GM19468 (cell line): Measurements from ENCODE around the gene MEIKIN.
"Not testable (repeated sequence)": the region's sequence is repeated elsewhere in the genome, so short reads cannot be mapped to it uniquely, and the experiment has no call there.

Source experiments
- ATAC-seq: cut with Tn5 transposase; IDR thresholded peaks from one replicate; pipeline ENCODE4 v1.9.1; 2021; ENCODE audit warnings: mild to moderate bottlenecking, moderate library complexity, moderate number of reproducible peaks; ENCODE audit not compliant: unreplicated experiment; ENCODE audit errors: extremely low read depth

MEIKIN gene

GRCh38 chr5:131916481-131916880 lies 29.0 kb downstream of the MEIKIN start:
- no peak for ATAC-seq

- no peak for ATAC-seq
These were observed 31.0 kb downstream of the MEIKIN start for GRCh38 chr5:131914472-131914871.

GRCh38 chr5:131913603-131914002 lies 31.9 kb downstream of the MEIKIN start:
- no peak for ATAC-seq

- ATAC-seq = no peak
These were observed 38.8 kb downstream of the MEIKIN start for GRCh38 chr5:131906668-131907067.

DNA sequence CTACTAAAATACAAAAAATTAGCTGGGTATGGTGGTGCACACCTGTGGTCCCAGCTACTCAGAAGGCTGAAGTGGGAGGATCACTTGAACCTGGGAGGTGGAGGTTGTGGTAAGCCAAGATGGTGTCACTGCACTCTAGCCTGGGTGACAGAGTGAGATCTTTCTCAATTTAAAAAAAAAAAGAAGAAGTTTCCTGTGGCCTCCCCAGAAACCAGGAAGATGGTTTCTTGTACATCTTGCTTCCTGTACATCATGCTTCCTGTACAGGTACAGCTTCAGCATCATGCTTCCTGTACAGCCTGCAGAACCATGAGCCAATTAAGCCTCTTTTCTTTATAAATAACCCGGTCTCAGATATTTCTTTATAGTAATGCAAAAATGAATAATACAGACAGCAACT lies 43.2 kb downstream of the MEIKIN start:
- not testable (repeated sequence) for ATAC-seq

DNA sequence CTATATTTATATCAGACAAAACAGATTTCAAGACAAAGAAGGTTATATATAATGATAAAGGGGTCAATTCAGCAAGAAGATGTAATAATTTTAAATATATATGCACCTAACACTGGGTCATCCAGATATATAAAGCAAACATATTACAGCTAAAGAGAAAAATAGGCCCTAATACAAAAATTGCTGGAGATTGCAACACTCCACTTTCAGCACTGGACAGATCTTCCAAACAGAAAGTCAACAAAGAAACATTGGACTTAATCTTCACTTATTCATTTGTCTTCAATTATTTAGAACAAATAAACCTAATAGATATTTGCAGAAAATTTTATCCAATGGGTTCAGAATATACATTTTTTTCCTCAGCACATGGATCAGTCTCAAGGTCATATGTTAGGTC lies 45.8 kb downstream of the MEIKIN start:
- no peak for ATAC-seq

GRCh38 chr5:131883984-131884383 lies 61.5 kb downstream of the MEIKIN start:
- ATAC-seq = no peak

DNA sequence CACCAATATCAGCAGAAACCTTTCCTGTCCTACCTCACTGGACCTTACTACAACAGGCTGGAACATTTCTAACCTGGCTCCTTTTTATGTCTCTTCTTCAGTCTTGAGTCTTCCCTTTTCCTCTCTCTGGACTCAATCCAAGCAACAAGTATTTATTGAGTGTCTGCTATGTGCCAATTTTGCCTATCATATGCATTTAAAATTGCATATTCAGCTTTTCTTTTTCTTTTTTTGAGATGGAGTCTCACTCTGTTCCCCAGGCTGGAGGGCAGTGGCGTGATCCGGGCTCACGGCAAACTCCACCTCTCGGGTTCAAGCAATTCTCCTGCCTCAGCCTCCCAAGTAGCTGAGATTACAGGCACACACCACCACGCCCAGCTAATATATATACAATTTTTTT lies 65.8 kb downstream of the MEIKIN start:
- no peak for ATAC-seq

- no peak for ATAC-seq
These were observed 67.6 kb downstream of the MEIKIN start for GRCh38 chr5:131877873-131878272.

DNA sequence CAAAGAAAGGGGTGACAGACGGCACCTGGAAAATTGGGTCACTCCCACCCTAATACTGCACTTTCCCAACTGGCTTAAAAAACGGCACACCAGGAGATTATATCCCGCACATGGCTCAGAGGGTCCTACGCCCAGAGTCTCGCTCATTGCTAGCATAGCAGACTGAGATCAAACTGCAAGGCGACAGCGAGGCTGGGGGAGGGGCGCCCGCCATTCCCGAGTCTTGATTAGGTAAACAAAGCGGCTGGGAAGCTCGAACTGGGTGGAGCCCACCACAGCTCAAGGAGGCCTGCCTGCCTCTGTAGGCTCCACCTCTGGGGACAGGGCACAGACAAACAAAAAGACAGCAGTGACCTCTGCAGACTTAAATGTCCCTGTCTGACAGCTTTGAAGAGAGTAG lies 74.2 kb downstream of the MEIKIN start:
- ATAC-seq = not testable (repeated sequence)

DNA sequence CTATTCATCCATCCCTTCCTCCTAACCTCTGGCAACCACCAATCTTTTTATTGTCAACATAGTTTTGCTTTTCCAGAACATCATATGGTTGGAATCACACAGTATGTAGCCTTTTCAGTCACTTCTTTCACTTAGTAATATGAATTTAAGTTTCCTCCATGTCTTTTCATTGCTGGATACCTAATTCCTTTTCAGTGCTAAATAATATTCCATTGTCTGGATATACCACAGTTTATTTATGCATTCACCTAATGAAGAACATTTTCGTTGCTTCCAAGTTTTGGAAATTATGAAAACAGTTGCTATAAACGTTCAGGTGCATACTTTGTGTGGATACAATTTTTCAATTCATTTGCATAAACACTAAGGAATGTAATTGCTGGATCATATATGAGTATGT lies 77.9 kb downstream of the MEIKIN start:
- ATAC-seq = no peak

DNA sequence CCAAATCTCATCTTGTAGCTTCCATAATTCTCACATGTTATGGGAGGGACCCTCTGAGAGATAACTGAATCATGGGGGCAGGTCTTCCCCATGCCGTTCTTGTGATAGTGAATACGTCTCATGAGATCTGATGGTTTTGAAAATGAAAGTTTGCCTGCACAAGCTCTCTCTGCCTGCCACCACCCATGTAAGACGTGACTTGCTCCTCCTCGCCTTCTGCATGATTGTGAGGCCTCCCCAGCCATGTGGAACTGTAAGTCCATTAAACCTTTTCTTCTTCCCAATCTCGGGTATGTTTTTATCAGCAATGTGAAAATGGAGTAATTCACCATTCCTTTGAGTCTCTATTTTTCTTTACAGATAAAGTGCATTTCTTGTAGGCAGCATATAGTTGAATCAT lies 81.8 kb downstream of the MEIKIN start:
- no peak for ATAC-seq

GRCh38 chr5:131857388-131857787 lies 88.1 kb downstream of the MEIKIN start:
- no peak for ATAC-seq

DNA sequence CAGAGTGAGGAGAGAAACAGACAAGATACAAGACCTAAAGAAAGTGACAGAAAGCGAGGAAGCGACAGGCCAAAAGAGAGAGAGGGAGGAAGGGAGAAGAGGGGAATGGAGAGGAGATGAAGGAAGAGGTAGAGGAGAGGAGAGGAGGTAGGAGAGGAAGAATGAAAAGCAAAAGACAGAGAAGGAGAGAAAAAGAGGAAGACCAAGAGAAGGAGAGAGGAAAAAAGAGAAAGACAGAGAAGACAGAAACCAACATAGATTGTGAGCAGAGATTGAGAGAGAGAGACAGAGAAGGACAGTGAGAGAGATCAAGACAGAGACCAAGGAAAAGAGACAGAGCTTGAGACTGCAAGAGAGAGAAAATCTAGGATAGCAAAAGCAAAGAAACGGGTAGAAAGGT lies 90.0 kb downstream of the MEIKIN start:
- no peak for ATAC-seq

GRCh38 chr5:131854134-131854533 lies 91.3 kb downstream of the MEIKIN start:
- ATAC-seq = no peak

DNA sequence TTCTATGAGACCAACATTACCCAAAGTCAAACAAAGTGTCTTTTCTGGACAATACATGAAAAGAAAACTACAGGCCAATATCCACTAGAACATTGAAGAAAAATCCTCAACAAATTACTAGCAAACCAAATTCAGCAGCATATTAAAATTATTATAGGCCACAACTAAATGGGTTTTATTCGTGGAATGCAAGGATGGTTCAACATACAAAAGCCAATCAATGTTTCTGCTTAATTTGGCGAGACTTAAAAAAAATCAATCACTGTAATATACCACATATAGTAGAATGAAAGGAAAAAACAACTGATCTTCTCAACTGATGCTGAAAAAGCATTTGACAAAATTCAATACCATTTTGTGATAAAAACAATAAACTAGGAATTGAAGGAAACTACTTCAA lies 96.8 kb downstream of the MEIKIN start:
- ATAC-seq = no peak

GRCh38 chr5:131846536-131846935 lies 98.9 kb downstream of the MEIKIN start:
- ATAC-seq = no peak

DNA sequence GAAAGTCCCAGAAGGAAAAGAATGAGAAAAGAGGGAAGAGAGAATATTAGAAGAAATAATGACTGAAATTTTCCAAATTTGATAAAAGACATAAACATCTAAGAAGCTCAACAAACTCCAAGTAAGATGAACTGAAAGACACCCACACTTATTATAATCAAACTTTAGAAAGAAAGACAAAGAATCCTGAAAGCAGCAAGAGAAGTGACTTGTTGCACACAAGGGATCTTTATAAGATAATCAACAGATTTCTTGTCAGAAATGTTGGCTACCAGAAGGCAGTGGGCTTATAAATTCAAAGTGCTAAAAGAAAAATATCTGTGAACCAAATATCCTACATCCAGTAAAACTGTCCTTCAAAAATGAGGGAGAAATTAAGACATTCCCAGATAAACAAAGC lies 99.6 kb downstream of the MEIKIN start:
- no peak for ATAC-seq

GRCh38 chr5:131842971-131843370 lies 102.5 kb downstream of the MEIKIN start:
- ATAC-seq = not testable (repeated sequence)

- not testable (repeated sequence) for ATAC-seq
These were observed 112.8 kb downstream of the MEIKIN start for GRCh38 chr5:131832702-131833101.

- no peak for ATAC-seq
These were observed 120.0 kb downstream of the MEIKIN start for GRCh38 chr5:131825404-131826013.

- no peak for ATAC-seq
These were observed 120.8 kb downstream of the MEIKIN start for GRCh38 chr5:131824631-131825030.

- ATAC-seq = no peak
These were observed 124.2 kb downstream of the MEIKIN start for GRCh38 chr5:131821221-131821620.
